Measurements from ENCODE around the gene PBX3. TPM values are rescaled to one million over a fixed set of nuclear protein-coding genes. Genes with fewer than 3 reads are reported as not detected.

PBX3 gene
- total RNA-seq, 2 donors from 2014 or later, result 15.1 to 21.1 TPM

DNA sequence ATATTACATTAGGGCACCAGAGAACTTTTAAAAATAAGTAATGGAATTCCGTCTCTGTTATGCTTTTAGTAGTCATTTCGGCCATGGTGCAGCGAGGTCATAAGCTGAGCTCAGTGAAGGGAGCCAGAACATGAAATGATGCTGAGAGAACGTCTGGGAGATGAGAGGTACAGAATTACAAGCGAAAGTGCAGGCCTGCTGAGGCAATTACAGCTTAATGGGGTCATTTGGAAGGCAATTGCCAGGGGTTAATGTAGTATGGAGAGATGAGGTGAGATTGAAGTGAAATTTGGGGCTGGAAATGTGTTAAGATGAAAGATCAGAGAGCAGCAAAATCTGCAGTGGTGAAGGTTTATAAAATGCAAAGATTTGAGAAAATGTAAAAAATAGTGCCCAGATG lies 96.5 kb downstream of the PBX3 start:
- intact Hi-C loops (cut with DNase I), result no loop called here
- H3K4me3 ChIP-seq, result no peak overlapping the region
- H3K27me3 ChIP-seq, result no peaks in the 10 kb centered on the region
- H3K9ac ChIP-seq (ENCODE audit: low read depth in 2 of 2, low read length in 2 of 2), result no peak overlapping the region
- H3K4me1 ChIP-seq, result no peaks in the 10 kb centered on the region
- DNase-seq, result no peak
- no peaks in the 10 kb centered on the region for H3K9me3 ChIP-seq
- TF ChIP-seq, protein P1, sequence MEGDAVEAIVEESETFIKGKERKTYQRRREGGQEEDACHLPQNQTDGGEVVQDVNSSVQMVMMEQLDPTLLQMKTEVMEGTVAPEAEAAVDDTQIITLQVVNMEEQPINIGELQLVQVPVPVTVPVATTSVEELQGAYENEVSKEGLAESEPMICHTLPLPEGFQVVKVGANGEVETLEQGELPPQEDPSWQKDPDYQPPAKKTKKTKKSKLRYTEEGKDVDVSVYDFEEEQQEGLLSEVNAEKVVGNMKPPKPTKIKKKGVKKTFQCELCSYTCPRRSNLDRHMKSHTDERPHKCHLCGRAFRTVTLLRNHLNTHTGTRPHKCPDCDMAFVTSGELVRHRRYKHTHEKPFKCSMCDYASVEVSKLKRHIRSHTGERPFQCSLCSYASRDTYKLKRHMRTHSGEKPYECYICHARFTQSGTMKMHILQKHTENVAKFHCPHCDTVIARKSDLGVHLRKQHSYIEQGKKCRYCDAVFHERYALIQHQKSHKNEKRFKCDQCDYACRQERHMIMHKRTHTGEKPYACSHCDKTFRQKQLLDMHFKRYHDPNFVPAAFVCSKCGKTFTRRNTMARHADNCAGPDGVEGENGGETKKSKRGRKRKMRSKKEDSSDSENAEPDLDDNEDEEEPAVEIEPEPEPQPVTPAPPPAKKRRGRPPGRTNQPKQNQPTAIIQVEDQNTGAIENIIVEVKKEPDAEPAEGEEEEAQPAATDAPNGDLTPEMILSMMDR (IDR thresholded peaks at IDR 0.05), result no peak
- H3K36me3 ChIP-seq, result no peaks in the 10 kb centered on the region
- no peak overlapping the region for H3K27ac ChIP-seq

DNA sequence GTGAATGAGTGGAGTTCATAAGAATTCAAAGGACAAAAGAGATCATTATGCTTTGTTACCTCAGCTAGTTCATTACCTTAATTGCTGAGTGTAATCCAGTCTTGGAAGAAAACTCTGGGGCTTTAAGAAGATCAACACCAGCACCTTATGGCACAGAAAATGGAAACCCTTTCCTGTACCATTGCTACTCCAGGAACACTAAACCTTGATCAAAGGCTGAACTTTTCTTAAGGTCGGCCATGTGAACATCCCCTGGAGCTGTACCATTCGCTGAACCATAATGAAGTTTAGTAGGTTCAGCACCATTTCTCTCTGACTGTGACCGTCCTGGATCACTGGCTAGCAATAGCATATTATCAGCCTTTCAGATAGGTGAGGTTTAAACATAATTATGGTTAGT lies 97.4 kb downstream of the PBX3 start:
- intact Hi-C loops (cut with DNase I), result no loop called here
- H3K27me3 ChIP-seq, result no peaks in the 10 kb centered on the region
- no peak overlapping the region for H3K27ac ChIP-seq
- H3K36me3 ChIP-seq, result no peaks in the 10 kb centered on the region
- H3K9me3 ChIP-seq, result no peaks in the 10 kb centered on the region
- no peak overlapping the region for H3K4me3 ChIP-seq
- TF ChIP-seq, protein P1 (IDR thresholded peaks at IDR 0.05), result no peak
- H3K9ac ChIP-seq (ENCODE audit: low read depth in 2 of 2, low read length in 2 of 2), result no peak overlapping the region
- no peaks in the 10 kb centered on the region for H3K4me1 ChIP-seq
- DNase-seq, result no peak

DNA sequence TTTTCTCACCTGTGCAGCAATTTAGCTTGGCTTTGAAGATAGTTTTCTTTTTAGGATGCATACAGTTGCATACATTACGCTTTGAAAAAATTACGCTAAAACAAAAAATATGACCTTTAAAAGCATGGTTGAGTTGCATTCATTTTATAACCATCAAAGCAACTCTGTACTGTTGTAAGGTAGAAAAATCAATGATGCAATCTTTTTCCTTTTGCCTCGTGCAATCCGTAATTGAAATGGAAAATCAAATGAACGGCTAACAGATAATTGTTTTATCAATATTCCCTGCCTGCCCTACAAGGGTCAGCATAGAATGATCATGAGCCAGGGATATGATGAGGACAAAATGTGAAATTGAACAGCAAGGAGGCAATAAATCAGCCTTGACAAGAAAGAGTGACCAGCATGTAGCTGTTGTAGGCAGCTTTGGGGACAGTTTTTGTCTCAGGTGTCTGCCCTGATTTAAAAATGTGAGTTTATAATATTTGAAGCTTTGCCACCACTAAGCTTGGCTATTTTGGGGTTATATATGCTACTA lies 98.2 kb downstream of the PBX3 start:
- Histone ChIP-seq H3K4me1 (no peaks in the 10 kb centered on the region), H3K27me3 (no peaks in the 10 kb centered on the region), H3K4me3 (no peak overlapping the region), H3K9me3 (no peaks in the 10 kb centered on the region), H3K36me3 (no peaks in the 10 kb centered on the region), H3K9ac (ENCODE audit: low read depth in 2 of 2, low read length in 2 of 2) (no peak overlapping the region), H3K27ac (no peak overlapping the region)
- no peak for DNase-seq
- TF ChIP-seq, protein P1 (IDR thresholded peaks at IDR 0.05), result no peak
- intact Hi-C loops (cut with DNase I), result no loop called here

DNA sequence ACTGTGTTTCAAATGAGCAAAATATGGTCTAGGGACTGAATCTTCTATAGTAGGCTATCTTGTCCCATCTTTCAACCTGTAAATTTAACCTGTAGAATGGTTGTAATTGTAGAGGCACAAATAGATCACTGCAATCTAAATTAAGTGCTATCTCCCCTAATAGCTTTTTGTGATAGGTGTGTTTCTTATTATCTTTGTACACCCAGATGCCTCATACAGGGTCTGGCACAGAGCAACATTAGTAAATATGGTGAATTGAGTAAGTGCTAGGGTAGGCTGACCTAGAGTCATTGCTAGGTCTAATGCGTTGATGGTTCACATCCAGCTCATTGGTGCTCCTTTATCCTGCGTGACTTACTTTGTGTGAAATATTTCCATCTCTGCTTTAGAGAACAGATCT lies 100.6 kb downstream of the PBX3 start:
- no peaks in the 10 kb centered on the region for H3K27me3 ChIP-seq
- no peak overlapping the region for H3K4me3 ChIP-seq
- no peaks in the 10 kb centered on the region for H3K4me1 ChIP-seq
- no peak overlapping the region for H3K9ac ChIP-seq (ENCODE audit: low read depth in 2 of 2, low read length in 2 of 2)
- H3K27ac ChIP-seq, result no peak overlapping the region
- DNase-seq, result no peak
- intact Hi-C loops (cut with DNase I), result no loop called here
- no peaks in the 10 kb centered on the region for H3K36me3 ChIP-seq
- H3K9me3 ChIP-seq, result no peaks in the 10 kb centered on the region
- TF ChIP-seq, protein P1 (IDR thresholded peaks at IDR 0.05), result no peak

DNA sequence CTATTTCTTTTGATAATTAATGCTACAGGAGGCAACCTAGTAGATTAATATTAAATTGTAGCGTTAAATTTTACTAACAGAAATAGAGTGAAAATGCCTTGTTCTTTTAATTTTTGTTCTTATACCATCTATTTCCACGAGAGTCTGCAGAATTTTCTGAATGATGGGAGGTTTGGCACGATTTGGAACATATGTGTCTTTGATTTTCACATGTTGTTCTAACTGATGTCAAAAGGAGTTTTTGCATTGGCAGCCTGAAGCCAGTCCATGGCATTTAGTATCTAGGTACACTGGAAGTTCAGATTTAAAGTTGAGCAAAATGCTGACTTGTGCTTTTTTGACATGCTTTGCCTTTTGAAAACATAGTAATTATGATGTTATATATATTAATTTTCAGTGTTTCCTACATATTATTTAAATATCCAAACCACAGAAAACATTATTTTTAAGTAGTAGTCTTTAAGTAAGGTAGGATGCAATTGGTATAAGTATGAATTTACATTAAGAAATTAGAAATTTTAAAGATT lies 103.0 kb downstream of the PBX3 start:
- no peak for DNase-seq
- Histone ChIP-seq H3K4me1 (no peaks in the 10 kb centered on the region), H3K36me3 (no peaks in the 10 kb centered on the region), H3K27ac (no peak overlapping the region), H3K27me3 (no peaks in the 10 kb centered on the region), H3K9ac (ENCODE audit: low read depth in 2 of 2, low read length in 2 of 2) (no peak overlapping the region), H3K4me3 (no peak overlapping the region), H3K9me3 (no peaks in the 10 kb centered on the region)
- intact Hi-C loops (cut with DNase I), result no loop called here
- TF ChIP-seq, protein P1 (IDR thresholded peaks at IDR 0.05), result no peak
